ENCODE data around the gene ITGB1BP2. TPM values are rescaled to one million over a fixed set of nuclear protein-coding genes. Genes with fewer than 3 reads are reported as not detected.
A peak's percentile ranks its signal among the peaks of the same experiment; 100 is the strongest.
"Not testable (repeated sequence)": the region's sequence is repeated elsewhere in the genome, so short reads cannot be mapped to it uniquely, and the experiment has no call there.

ITGB1BP2 gene
- polyA plus RNA-seq, 1 of the 3 experiments (the other 2 are of a cell fraction), result 1.7 TPM

DNA sequence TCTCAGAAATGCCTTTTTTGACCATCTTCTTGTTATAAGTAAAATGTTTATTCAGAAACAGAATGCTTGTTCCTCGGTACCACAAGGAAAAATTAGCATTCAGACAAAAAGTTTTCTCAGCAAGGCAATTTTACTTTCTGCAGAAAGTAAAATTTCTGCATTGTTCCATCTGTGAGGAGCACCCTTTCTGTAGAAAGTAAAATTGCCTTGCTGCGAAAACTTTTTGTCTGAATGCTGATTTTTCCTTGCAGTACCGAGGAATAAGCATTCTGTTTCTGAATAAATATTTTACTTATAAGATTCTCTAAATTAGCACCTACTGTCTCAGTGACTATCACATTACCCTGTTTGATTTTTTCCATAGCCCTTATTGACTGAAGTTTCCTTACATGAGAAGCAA lies 24.8 kb downstream of the ITGB1BP2 start:
- Histone ChIP-seq H2AFZ (ENCODE audit: low read depth) (no peak overlapping the region), H3K27me3 (ENCODE audit: insufficient read depth) (no peaks in the 10 kb centered on the region), H3K27ac (ENCODE audit: low read depth in 2 of 2, low read length in 1 of 2) (no peak overlapping the region), H3K9me3 (peaks cover 11% of the 10 kb centered on the region), H3K4me3 (ENCODE audit: low read depth in 2 of 2, low read length in 1 of 2) (no peak overlapping the region), H4K20me1 (ENCODE audit: insufficient read depth) (no peaks in the 10 kb centered on the region), H3F3A (replicated peaks; ENCODE audit: insufficient read depth) (no peaks in the 10 kb centered on the region), H3K9me2 (no peaks in the 10 kb centered on the region), H3K9ac (no peak overlapping the region), H3K4me1 (ENCODE audit: control insufficient read depth in 1 of 2, insufficient read depth in 2 of 2, low read depth in 1 of 2, low read length in 1 of 2) (no peaks in the 10 kb centered on the region), H3K36me3 (replicated peaks in 1 of 2; ENCODE audit: control insufficient read depth in 1 of 2, insufficient read depth in 2 of 2, low read length in 1 of 2) (no peaks in the 10 kb centered on the region), H3K4me2 (no peak overlapping the region), H3K79me2 (ENCODE audit: insufficient read depth) (no peaks in the 10 kb centered on the region)
- no peak for DNase-seq
- TF ChIP-seq FOXM1 (IDR thresholded peaks at IDR 0.05; ENCODE audit: low read depth) (no peak), MXI1 (IDR thresholded peaks at IDR 0.05; ENCODE audit: low read depth, low read length) (no peak)
- 59% methylated on average over 3 of the region's 3 CpGs for WGBS (ENCODE audit: low lambda C conversion rate)
- ChIA-PET POLR2A (no interaction called here), CTCF (no interaction called here)

DNA sequence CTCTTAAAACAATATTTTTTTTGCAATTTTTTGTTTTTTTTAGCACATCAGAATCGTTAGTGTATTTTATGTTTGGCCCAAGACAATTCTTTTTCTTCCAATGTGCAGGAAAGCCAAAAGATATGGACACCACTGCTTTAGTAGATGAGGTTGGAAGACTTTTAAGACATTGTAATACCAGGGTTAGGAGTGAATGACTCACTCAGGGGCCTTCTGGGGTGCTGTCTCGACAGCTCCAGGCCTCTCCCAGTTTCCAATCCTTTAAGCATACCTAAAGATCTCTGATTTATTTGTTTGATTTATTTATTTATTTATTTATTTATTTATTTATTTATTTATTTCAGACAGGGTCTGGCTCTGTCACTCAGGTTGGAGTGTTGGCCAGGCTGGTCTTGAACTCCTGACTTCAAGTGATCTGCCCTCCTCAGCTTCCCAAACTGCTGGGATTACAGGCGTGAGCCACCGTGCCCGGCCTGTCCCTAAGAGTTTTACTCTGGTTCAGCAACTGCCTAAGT lies 47.7 kb downstream of the ITGB1BP2 start:
- H3F3A ChIP-seq (replicated peaks; ENCODE audit: insufficient read depth); H3K9me2 ChIP-seq; H3K4me2 ChIP-seq; H3K4me3 ChIP-seq (ENCODE audit: low read depth in 2 of 2, low read length in 1 of 2); DNase-seq; H3K27me3 ChIP-seq (ENCODE audit: insufficient read depth); POLR2A ChIA-PET; H3K9ac ChIP-seq; H3K36me3 ChIP-seq (replicated peaks in 1 of 2; ENCODE audit: control insufficient read depth in 1 of 2, insufficient read depth in 2 of 2, low read length in 1 of 2); H3K79me2 ChIP-seq (ENCODE audit: insufficient read depth); H4K20me1 ChIP-seq (ENCODE audit: insufficient read depth); H3K27ac ChIP-seq (ENCODE audit: low read depth in 2 of 2, low read length in 1 of 2); H3K9me3 ChIP-seq; H3K4me1 ChIP-seq (ENCODE audit: control insufficient read depth in 1 of 2, insufficient read depth in 2 of 2, low read depth in 1 of 2, low read length in 1 of 2); H2AFZ ChIP-seq (ENCODE audit: low read depth): not testable (repeated sequence)
- CTCF ChIA-PET, result interaction anchor here (1.3 kb wide), 1 partner anchor 12 kb away, joined by 3 read pairs; no protein-coding TSS in a partner anchor
- 37% methylated on average over 3 of the region's 5 CpGs for WGBS (ENCODE audit: low lambda C conversion rate)

DNA sequence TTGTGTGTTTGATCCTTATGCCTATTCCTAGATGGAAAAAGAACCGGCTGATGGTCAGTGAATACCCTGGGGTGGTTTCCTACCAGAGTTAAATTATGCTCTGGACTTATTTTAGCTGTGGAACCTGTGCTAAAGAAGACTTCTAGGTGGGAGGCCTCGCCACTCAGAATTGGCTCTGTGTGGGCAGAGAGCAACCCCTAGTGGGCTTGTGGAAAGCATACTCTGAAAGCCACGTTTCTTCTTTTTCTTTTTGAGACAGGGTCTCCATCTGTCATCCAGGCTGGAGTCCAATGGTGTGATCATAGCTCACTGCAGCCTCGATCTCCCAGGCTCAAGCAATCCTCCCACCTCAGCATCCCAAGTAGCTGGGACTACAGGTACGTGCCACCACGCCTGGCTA lies 48.3 kb downstream of the ITGB1BP2 start:
- H3K9me3 ChIP-seq; H4K20me1 ChIP-seq (ENCODE audit: insufficient read depth); H3K4me1 ChIP-seq (ENCODE audit: control insufficient read depth in 1 of 2, insufficient read depth in 2 of 2, low read depth in 1 of 2, low read length in 1 of 2); DNase-seq; H3K27me3 ChIP-seq (ENCODE audit: insufficient read depth); H2AFZ ChIP-seq (ENCODE audit: low read depth); CTCF ChIA-PET; H3K36me3 ChIP-seq (replicated peaks in 1 of 2; ENCODE audit: control insufficient read depth in 1 of 2, insufficient read depth in 2 of 2, low read length in 1 of 2); H3K4me3 ChIP-seq (ENCODE audit: low read depth in 2 of 2, low read length in 1 of 2); H3K79me2 ChIP-seq (ENCODE audit: insufficient read depth); H3K9ac ChIP-seq; H3K27ac ChIP-seq (ENCODE audit: low read depth in 2 of 2, low read length in 1 of 2); H3K9me2 ChIP-seq; H3F3A ChIP-seq (replicated peaks; ENCODE audit: insufficient read depth); H3K4me2 ChIP-seq; POLR2A ChIA-PET: not testable (repeated sequence)
- WGBS (ENCODE audit: low lambda C conversion rate), result 11% methylated on average over 2 of the region's 6 CpGs
- TF ChIP-seq CTCF (IDR thresholded peaks at IDR 0.05), result peak; percentile 50

DNA sequence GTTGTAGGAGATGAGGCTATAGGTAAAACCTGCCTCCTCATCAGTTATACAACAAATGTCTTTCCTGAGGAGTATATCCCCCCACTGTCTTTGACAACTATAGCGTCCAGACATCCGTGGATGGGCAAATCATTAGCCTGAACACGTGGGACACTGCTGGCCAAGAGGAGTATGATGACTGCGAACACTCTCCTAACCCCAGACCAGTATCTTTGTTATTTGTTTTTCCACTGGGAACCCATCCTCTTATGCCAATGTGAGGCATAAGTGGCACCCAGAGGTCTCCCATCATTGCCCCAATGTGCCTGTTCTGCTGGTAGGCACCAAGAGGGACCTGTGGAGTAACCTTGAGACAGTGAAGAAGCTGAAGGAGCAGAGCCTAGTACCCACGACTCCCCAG lies 50.9 kb downstream of the ITGB1BP2 start:
- H3F3A ChIP-seq (replicated peaks; ENCODE audit: insufficient read depth); H3K4me2 ChIP-seq; H3K27me3 ChIP-seq (ENCODE audit: insufficient read depth); H3K4me3 ChIP-seq (ENCODE audit: low read depth in 2 of 2, low read length in 1 of 2); H3K9ac ChIP-seq; H2AFZ ChIP-seq (ENCODE audit: low read depth); H3K36me3 ChIP-seq (replicated peaks in 1 of 2; ENCODE audit: control insufficient read depth in 1 of 2, insufficient read depth in 2 of 2, low read length in 1 of 2); H3K4me1 ChIP-seq (ENCODE audit: control insufficient read depth in 1 of 2, insufficient read depth in 2 of 2, low read depth in 1 of 2, low read length in 1 of 2); H4K20me1 ChIP-seq (ENCODE audit: insufficient read depth); H3K9me3 ChIP-seq; H3K27ac ChIP-seq (ENCODE audit: low read depth in 2 of 2, low read length in 1 of 2); DNase-seq; POLR2A ChIA-PET; H3K79me2 ChIP-seq (ENCODE audit: insufficient read depth); H3K9me2 ChIP-seq: not testable (repeated sequence)
- CTCF ChIA-PET, result interaction anchor here (1.1 kb wide), 1 partner anchor 14 kb away, joined by 3 read pairs; the partner anchor contains the start of gene TAF1
- 28% methylated on average over 5 of the region's 5 CpGs for WGBS (ENCODE audit: low lambda C conversion rate)

Other genes starting within 250 kb of the ITGB1BP2 start
- gene SNX12, start 233.4 kb upstream of the ITGB1BP2 start, polyA plus RNA-seq (2012; rRNA removed), result 39.8 and 51.5 TPM in 2 replicates
- gene FOXO4, start 205.9 kb upstream of the ITGB1BP2 start, polyA plus RNA-seq (2012; rRNA removed), result 1.9 TPM in 2 replicates
- gene CXorf65, start 195.0 kb upstream of the ITGB1BP2 start, polyA plus RNA-seq (2012; rRNA removed), result not detected in 2 replicates
- 0.24 TPM in 1 of 2 replicates, not detected in the other for gene IL2RG, start 190.2 kb upstream of the ITGB1BP2 start, polyA plus RNA-seq (2012; rRNA removed)
- gene MED12, start 183.2 kb upstream of the ITGB1BP2 start, polyA plus RNA-seq (2012; rRNA removed), result 11.3 and 18.5 TPM in 2 replicates
- 4.4 and 5.3 TPM in 2 replicates for gene NLGN3, start 156.9 kb upstream of the ITGB1BP2 start, polyA plus RNA-seq (2012; rRNA removed)
- gene GJB1, start 78.5 kb upstream of the ITGB1BP2 start, polyA plus RNA-seq (2012; rRNA removed), result not detected in 2 replicates
- 30.4 and 31.4 TPM in 2 replicates for gene ZMYM3, start 47.6 kb upstream of the ITGB1BP2 start, polyA plus RNA-seq (2012; rRNA removed)
- gene NONO, start 18.1 kb upstream of the ITGB1BP2 start, polyA plus RNA-seq (2012; rRNA removed), result 210 and 288 TPM in 2 replicates
- 25.0 and 27.6 TPM in 2 replicates for gene TAF1, start 64.6 kb downstream of the ITGB1BP2 start, polyA plus RNA-seq (2012; rRNA removed)
- gene OGT, start 231.4 kb downstream of the ITGB1BP2 start, polyA plus RNA-seq (2012; rRNA removed), result 77.0 and 148 TPM in 2 replicates